Measurements from ENCODE around the gene FNTB.

Gene FNTB

GRCh38 chr14:64947710-64948611, 38.7 kb upstream of the FNTB start:
- Histone ChIP-seq H3K9ac (ENCODE audit: low read depth, low read length) (no peak overlapping the region), H3K9me3 (ENCODE audit: control insufficient read depth, insufficient read depth, low read length) (no peaks in the 10 kb centered on the region), H3K36me3 (ENCODE audit: insufficient read depth, low read length) (peaks cover 2% of the 10 kb centered on the region; the same call in 1 of the 2 replicates), H3K4me1 (ENCODE audit: insufficient read depth, low read length) (peaks cover 7% of the 10 kb centered on the region; the same call in 1 of the 2 replicates)

- peaks cover 2% of the 10 kb centered on the region; the same call in 1 of the 2 replicates for H3K36me3 ChIP-seq (ENCODE audit: insufficient read depth, low read length)
- H3K9ac ChIP-seq (ENCODE audit: low read depth, low read length): no peak overlapping the region
- H3K4me1 ChIP-seq (ENCODE audit: insufficient read depth, low read length): peaks cover 8% of the 10 kb centered on the region; the same call in 1 of the 2 replicates
- H3K9me3 ChIP-seq (ENCODE audit: control insufficient read depth, insufficient read depth, low read length): no peaks in the 10 kb centered on the region
Observed at GRCh38 chr14:64948612-64949210, 38.0 kb upstream of the FNTB start.

GRCh38 chr14:64950889-64951288, 35.8 kb upstream of the FNTB start:
- H3K9ac ChIP-seq (ENCODE audit: low read depth, low read length): no peak overlapping the region
- peaks cover 12% of the 10 kb centered on the region for H3K4me1 ChIP-seq (ENCODE audit: insufficient read depth, low read length)
- no peaks in the 10 kb centered on the region; the same call in 1 of the 2 replicates for H3K36me3 ChIP-seq (ENCODE audit: insufficient read depth, low read length)
- no peaks in the 10 kb centered on the region for H3K9me3 ChIP-seq (ENCODE audit: control insufficient read depth, insufficient read depth, low read length)

- Histone ChIP-seq H3K9me3 (ENCODE audit: control insufficient read depth, insufficient read depth, low read length) (no peaks in the 10 kb centered on the region), H3K4me1 (ENCODE audit: insufficient read depth, low read length) (peaks cover 16% of the 10 kb centered on the region), H3K36me3 (ENCODE audit: insufficient read depth, low read length) (no peaks in the 10 kb centered on the region; the same call in 1 of the 2 replicates), H3K9ac (ENCODE audit: low read depth, low read length) (no peak overlapping the region)
Observed at GRCh38 chr14:64951291-64951690, 35.4 kb upstream of the FNTB start.

GRCh38 chr14:64951724-64952123, 35.0 kb upstream of the FNTB start:
- no peak overlapping the region for H3K9ac ChIP-seq (ENCODE audit: low read depth, low read length)
- peaks cover 20% of the 10 kb centered on the region for H3K4me1 ChIP-seq (ENCODE audit: insufficient read depth, low read length)
- no peaks in the 10 kb centered on the region; the same call in 1 of the 2 replicates for H3K36me3 ChIP-seq (ENCODE audit: insufficient read depth, low read length)
- H3K9me3 ChIP-seq (ENCODE audit: control insufficient read depth, insufficient read depth, low read length): no peaks in the 10 kb centered on the region

DNA sequence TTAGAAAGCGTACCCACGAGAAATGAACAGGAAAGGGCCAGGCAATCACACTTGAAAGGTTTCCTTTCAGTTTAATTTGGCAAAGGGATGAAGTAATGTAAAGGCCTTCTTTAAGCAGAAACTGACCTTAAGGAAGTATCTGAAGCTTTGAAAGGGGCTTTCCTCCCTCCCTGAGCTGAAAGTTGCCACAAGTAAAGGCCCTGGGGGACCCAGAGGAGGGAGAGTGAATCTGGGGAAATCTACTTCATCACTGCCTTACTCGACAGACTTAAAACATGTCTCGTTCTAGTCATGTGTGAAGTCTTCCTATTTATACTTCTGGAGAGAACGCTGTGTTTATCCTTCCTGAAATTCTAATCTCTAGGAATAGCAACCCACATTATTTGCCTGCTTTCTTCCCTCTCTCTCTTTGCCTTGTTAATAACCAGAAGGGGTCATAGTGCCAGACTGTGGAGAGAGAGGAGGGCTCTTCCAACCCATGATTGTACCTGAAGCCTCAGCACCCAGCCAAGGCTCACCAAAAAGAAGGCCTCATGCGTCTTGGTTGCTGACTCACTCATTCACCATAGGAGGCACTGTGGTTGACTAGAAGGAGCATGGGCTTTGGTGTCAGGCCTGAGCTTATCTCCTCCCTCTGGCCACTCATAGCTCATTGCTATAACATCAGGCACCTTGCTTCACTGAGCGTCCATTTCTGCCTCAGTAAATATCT, 33.9 kb upstream of the FNTB start:
- Histone ChIP-seq H3K9ac (ENCODE audit: low read depth, low read length) (no peak overlapping the region), H3K4me1 (ENCODE audit: insufficient read depth, low read length) (peaks cover 26% of the 10 kb centered on the region), H3K36me3 (ENCODE audit: insufficient read depth, low read length) (no peaks in the 10 kb centered on the region; the same call in 1 of the 2 replicates), H3K9me3 (ENCODE audit: control insufficient read depth, insufficient read depth, low read length) (no peaks in the 10 kb centered on the region)

DNA sequence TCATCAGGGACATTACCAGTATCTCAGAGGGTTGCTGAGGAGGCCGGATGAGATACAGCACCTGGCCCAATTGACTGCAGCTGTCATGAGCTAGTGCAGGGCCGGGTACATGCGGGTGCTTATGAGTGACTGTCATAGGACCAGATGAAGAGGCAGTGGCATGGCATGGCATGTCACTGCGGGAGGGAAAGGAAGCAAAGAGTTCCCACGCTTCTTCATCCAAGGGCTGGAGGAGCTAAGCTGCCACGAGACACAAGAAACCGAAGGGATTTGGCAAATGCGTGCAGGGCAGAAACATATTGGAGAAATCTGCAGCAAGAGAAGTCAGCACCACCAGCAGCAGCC, 33.4 kb upstream of the FNTB start:
- no peaks in the 10 kb centered on the region for H3K9me3 ChIP-seq (ENCODE audit: control insufficient read depth, insufficient read depth, low read length)
- H3K4me1 ChIP-seq (ENCODE audit: insufficient read depth, low read length): peaks cover 26% of the 10 kb centered on the region
- H3K36me3 ChIP-seq (ENCODE audit: insufficient read depth, low read length): no peaks in the 10 kb centered on the region; the same call in 1 of the 2 replicates
- no peak overlapping the region for H3K9ac ChIP-seq (ENCODE audit: low read depth, low read length)

DNA sequence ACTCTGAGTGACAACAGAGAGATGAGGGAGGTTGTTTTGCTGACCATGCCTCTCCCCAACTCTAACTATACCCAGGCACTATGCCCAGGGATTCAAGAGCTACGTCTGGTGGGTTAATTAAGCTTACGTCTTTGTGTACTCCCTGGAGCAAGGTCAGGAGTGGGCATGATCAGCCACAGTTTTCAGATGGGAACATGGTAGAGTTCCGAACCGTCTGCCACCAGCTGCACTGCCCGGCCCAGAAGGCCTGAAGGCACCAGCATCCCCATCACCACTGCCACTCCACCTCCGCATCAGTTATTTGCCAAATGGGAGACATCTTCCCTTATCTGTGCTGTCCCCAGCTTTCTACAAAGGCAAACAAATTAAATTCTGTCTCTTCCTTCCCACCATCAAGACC, 33.0 kb upstream of the FNTB start:
- Histone ChIP-seq H3K4me1 (ENCODE audit: insufficient read depth, low read length) (peaks cover 26% of the 10 kb centered on the region), H3K36me3 (ENCODE audit: insufficient read depth, low read length) (no peaks in the 10 kb centered on the region; the same call in 1 of the 2 replicates)

DNA sequence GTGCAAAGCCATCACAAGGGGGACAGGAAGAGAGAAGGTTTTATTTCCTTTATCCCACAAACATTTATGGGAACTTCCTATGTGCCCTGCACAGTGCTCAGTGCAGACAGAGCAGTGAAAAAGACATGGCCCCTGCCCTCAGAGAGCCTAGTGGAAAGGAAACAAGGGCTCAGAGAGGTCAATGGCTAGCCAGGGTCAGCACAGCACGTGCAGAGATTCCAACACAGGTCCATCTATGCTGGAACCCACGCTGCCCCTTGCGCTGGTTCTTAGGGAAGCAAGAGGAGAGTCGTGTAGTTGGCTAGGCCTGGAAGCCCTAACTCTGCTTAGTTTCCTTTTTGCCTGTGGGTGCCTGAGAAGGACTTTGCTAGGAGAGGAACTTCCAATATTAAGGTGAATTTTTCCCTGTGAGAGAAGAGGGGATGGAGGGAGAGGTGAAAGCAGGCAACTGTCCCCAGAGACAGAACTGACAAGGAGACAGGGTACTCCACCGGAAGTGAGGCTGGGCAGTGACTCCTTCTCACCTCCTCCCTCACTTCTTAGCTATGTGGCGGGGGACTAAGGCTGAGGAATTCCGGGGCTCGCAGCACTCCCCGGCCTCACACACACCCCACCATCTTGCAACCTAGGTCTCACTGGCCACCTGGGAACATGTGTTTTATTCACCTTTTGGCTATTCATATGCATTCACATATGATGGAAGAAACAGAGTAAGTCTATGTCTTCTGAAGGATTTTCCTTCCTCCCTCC, 32.0 kb upstream of the FNTB start:
- Histone ChIP-seq H3K9ac (ENCODE audit: low read depth, low read length) (no peak overlapping the region), H3K4me1 (ENCODE audit: insufficient read depth, low read length) (peaks cover 26% of the 10 kb centered on the region), H3K9me3 (ENCODE audit: control insufficient read depth, insufficient read depth, low read length) (no peaks in the 10 kb centered on the region), H3K36me3 (ENCODE audit: insufficient read depth, low read length) (no peaks in the 10 kb centered on the region; the same call in 1 of the 2 replicates)

More for the DNA sequence above, 33.0 kb upstream of the FNTB start:
- Histone ChIP-seq H3K9ac (ENCODE audit: low read depth, low read length) (no peak overlapping the region), H3K9me3 (ENCODE audit: control insufficient read depth, insufficient read depth, low read length) (no peaks in the 10 kb centered on the region)

- no peaks in the 10 kb centered on the region; the same call in 1 of the 2 replicates for H3K36me3 ChIP-seq (ENCODE audit: insufficient read depth, low read length)
- H3K4me1 ChIP-seq (ENCODE audit: insufficient read depth, low read length): peaks cover 30% of the 10 kb centered on the region
- no peak overlapping the region for H3K9ac ChIP-seq (ENCODE audit: low read depth, low read length)
- H3K9me3 ChIP-seq (ENCODE audit: control insufficient read depth, insufficient read depth, low read length): no peaks in the 10 kb centered on the region
Observed at GRCh38 chr14:64955297-64955696, 31.4 kb upstream of the FNTB start.

DNA sequence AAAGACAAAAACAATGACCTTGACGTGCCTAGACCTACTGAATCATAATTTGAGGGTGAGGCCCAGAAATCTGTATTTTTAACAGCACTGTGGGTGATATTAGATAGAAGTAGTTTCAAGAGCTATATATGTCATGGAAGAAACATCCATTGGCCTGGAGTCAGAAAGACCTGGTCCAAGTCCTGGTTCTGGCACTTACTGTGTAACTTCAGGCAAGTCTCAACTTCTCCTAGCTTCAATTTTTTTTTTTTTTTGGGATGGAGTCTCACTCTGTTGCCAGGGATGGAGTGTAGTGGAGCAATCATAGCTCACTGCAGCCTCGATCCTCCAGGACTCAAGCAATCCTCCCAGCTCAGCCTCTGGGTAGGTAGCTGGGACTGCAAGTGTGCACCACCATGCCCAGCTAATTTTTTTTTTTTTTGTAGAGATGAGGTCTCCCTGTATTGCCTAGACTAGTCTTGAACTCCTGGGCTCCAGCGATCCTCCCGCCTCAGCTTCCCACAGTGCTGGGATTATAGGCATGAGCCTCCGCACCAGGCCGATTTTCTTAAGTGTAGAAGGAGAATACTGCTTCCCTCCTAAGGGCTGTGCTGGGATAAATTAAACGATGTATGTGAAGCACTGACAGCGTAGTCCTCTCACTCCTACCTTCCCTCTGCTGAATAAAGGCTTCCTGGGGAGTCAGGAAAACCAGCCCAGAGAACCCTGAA, 29.8 kb upstream of the FNTB start:
- H3K9ac ChIP-seq (ENCODE audit: low read depth, low read length): no peak overlapping the region
- no peaks in the 10 kb centered on the region for H3K36me3 ChIP-seq (ENCODE audit: insufficient read depth, low read length)
- H3K4me1 ChIP-seq (ENCODE audit: insufficient read depth, low read length): peaks cover 37% of the 10 kb centered on the region
- no peaks in the 10 kb centered on the region for H3K9me3 ChIP-seq (ENCODE audit: control insufficient read depth, insufficient read depth, low read length)

DNA sequence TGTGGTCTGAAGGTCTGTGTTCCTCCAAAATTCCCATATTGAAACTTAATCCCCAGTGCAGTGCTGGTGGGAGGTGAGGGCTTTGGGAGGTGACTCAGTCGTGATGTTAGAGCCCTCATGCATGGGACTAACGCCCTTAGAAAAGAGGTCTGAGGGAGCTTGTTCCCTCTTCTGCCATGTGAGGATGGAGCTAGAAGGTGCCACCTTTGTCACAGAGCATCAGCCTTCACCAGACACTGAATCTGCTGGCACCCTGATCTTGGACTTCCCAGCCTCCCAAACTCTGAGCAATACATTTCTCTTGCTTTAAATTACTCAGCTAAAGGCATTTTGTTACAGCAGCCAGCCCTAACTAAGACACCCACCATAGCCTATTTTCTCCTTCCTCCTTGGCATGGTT, 28.5 kb upstream of the FNTB start:
- Histone ChIP-seq H3K9ac (ENCODE audit: low read depth, low read length) (no peak overlapping the region), H3K36me3 (ENCODE audit: insufficient read depth, low read length) (no peaks in the 10 kb centered on the region), H3K4me1 (ENCODE audit: insufficient read depth, low read length) (peaks cover 36% of the 10 kb centered on the region), H3K9me3 (ENCODE audit: control insufficient read depth, insufficient read depth, low read length) (no peaks in the 10 kb centered on the region)

DNA sequence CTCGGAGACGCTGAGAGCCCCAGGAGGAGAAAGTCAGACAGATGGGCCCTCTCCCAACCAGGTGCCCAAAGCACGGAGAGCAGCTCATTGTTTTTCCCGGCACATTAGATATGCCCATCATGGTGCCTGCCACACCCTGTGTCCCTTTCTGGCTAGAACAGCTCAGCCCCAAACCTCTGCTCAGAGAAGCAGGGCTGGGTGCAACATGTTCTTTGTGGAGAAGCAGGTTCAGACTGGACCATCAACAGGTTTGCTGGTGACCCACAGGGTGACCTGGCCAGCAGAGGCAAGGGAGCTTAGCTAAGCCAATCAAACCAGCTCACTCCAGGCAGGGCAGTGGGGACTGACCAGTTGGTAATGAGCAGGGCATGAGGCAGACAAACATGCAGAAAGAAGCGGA, 28.0 kb upstream of the FNTB start:
- peaks cover 34% of the 10 kb centered on the region for H3K4me1 ChIP-seq (ENCODE audit: insufficient read depth, low read length)
- no peaks in the 10 kb centered on the region for H3K36me3 ChIP-seq (ENCODE audit: insufficient read depth, low read length)
- no peaks in the 10 kb centered on the region for H3K9me3 ChIP-seq (ENCODE audit: control insufficient read depth, insufficient read depth, low read length)
- H3K9ac ChIP-seq (ENCODE audit: low read depth, low read length): no peak overlapping the region
